SU-DHL-6 (cell line): Measurements from ENCODE around the gene ANKRD28.

Experiments
- H2AFZ ChIP-seq: fragments of 200-600 bp; sonication (generic); 2 replicates; pipeline ENCODE4 v1.6.1; 2014; ENCODE audit warnings: low read depth, mild to moderate bottlenecking, moderate library complexity, mixed read lengths, antibody characterized with exemption, low read length; ENCODE audit not compliant: severe bottlenecking
- H3F3A ChIP-seq: fragments of 200-600 bp; shearing (Covaris generic); 2 replicates; pipeline ENCODE4 v1.6.0; 2016; ENCODE audit warnings: antibody characterized with exemption, mild to moderate bottlenecking; ENCODE audit not compliant: insufficient read depth
- H3K27ac ChIP-seq: fragments of 200-600 bp; sonication (generic); 2 replicates; pipeline ENCODE4 v1.5.1; 2016; ENCODE audit warnings: low read depth, mild to moderate bottlenecking, low read length, moderate library complexity, mixed read lengths
- H3K27me3 ChIP-seq: fragments of 200-600 bp; sonication (generic), shearing (Covaris generic); 2 replicates; pipeline ENCODE4 v1.6.0; 2014; ENCODE audit warnings: mild to moderate bottlenecking, low read length
- H3K36me3 ChIP-seq: fragments of 200-600 bp; sonication (generic); 2 replicates; pipeline ENCODE4 v1.6.1; 2014; ENCODE audit warnings: mild to moderate bottlenecking, low read length, mixed read lengths
- H3K4me2 ChIP-seq: fragments of 300-600, 200-600 bp; shearing (Covaris generic), sonication (generic); 2 replicates; pipeline ENCODE4 v1.6.0; 2014; ENCODE audit warnings: low read length, low read depth, mild to moderate bottlenecking; ENCODE audit not compliant: poor library complexity, severe bottlenecking
- H3K4me3 ChIP-seq: fragments of 200-600 bp; sonication (generic); 2 replicates; pipeline ENCODE4 v1.5.1; 2014; ENCODE audit warnings: antibody characterized with exemption, low read length, mild to moderate bottlenecking, mixed read lengths; ENCODE audit not compliant: insufficient read depth, poor library complexity, severe bottlenecking
- H3K79me2 ChIP-seq: fragments of 200-600 bp; sonication (generic); 2 replicates; pipeline ENCODE4 v1.6.1; 2014; ENCODE audit warnings: mild to moderate bottlenecking, low read length, moderate library complexity; ENCODE audit not compliant: insufficient read depth
- H3K9ac ChIP-seq: fragments of 200-600 bp; sonication (generic); 2 replicates; pipeline ENCODE4 v1.7.0; 2014; ENCODE audit warnings: mild to moderate bottlenecking, low read length
- H3K9me2 ChIP-seq: fragments of 200-600 bp; sonication (generic); replicated peaks from 2 replicates; pipeline ENCODE4 v1.6.1; 2014; ENCODE audit warnings: low read length; ENCODE audit not compliant: insufficient read depth
- H3K9me3 ChIP-seq: fragments of 200-600 bp; sonication (generic); 2 replicates; pipeline ENCODE4 v1.6.1; 2014; ENCODE audit warnings: low read length, mixed read lengths; ENCODE audit not compliant: insufficient read depth
- H4K20me1 ChIP-seq: fragments of 200-600 bp; sonication (generic); 2 replicates; pipeline ENCODE4 v1.6.1; 2014; ENCODE audit warnings: low read depth, mild to moderate bottlenecking, antibody characterized with exemption, low read length, moderate library complexity, mixed read lengths
- CTCF ChIP-seq: fragments of 200-600 bp; sonication (generic); IDR thresholded peaks from one replicate; pipeline ENCODE4 v1.5.1; 2017; ENCODE audit warnings: antibody characterized with exemption, mild to moderate bottlenecking, low read length, moderate library complexity; ENCODE audit not compliant: insufficient read depth, poor library complexity, severe bottlenecking
- EZH2phosphoT487 ChIP-seq: fragments of 200-600 bp; sonication (generic), shearing (Covaris generic); conservative IDR thresholded peaks from 2 replicates; pipeline ENCODE4 v1.6.1; 2018; ENCODE audit warnings: mild to moderate bottlenecking, antibody characterized with exemption, low read length, moderate library complexity, mixed read lengths

ANKRD28 gene

GRCh38 chr3:15693355-15693754 is 104.4 kb downstream of the ANKRD28 start:
- Histone ChIP-seq H3K79me2 (no peaks in the 10 kb centered on the region), H3K9ac (no peak overlapping the region), H3F3A (no peaks in the 10 kb centered on the region), H3K27me3 (no peaks in the 10 kb centered on the region), H3K4me2 (no peak overlapping the region), H3K9me2 (no peaks in the 10 kb centered on the region), H3K4me3 (no peak overlapping the region), H3K27ac (no peak overlapping the region), H3K36me3 (peaks cover 21% of the 10 kb centered on the region; the same call in 1 of the 2 replicates), H4K20me1 (no peaks in the 10 kb centered on the region), H2AFZ (no peak overlapping the region), H3K9me3 (no peaks in the 10 kb centered on the region)
- no peak for TF ChIP-seq CTCF
- no peak for TF ChIP-seq EZH2phosphoT487

- Histone ChIP-seq H3K27ac (no peak overlapping the region), H3K36me3 (peaks cover 30% of the 10 kb centered on the region), H3K9ac (no peak overlapping the region), H3K9me2 (no peaks in the 10 kb centered on the region), H3K9me3 (no peaks in the 10 kb centered on the region), H3K4me2 (no peak overlapping the region), H3K79me2 (no peaks in the 10 kb centered on the region), H3F3A (no peaks in the 10 kb centered on the region), H4K20me1 (no peaks in the 10 kb centered on the region), H3K27me3 (no peaks in the 10 kb centered on the region), H3K4me3 (no peak overlapping the region), H2AFZ (no peak overlapping the region)
- TF ChIP-seq EZH2phosphoT487: no peak
- TF ChIP-seq CTCF: no peak
These were observed 107.0 kb downstream of the ANKRD28 start for GRCh38 chr3:15690748-15691147.

GRCh38 chr3:15690230-15690629 is 107.5 kb downstream of the ANKRD28 start:
- H4K20me1 ChIP-seq: no peaks in the 10 kb centered on the region
- no peak overlapping the region for H3K4me3 ChIP-seq
- H3F3A ChIP-seq: no peaks in the 10 kb centered on the region
- H3K4me2 ChIP-seq: no peak overlapping the region
- TF ChIP-seq EZH2phosphoT487: no peak
- no peak for TF ChIP-seq CTCF
- no peak overlapping the region for H2AFZ ChIP-seq
- H3K27me3 ChIP-seq: no peaks in the 10 kb centered on the region
- peaks cover 35% of the 10 kb centered on the region for H3K36me3 ChIP-seq
- no peak overlapping the region for H3K9ac ChIP-seq
- H3K27ac ChIP-seq: no peak overlapping the region
- no peaks in the 10 kb centered on the region for H3K79me2 ChIP-seq
- no peaks in the 10 kb centered on the region for H3K9me3 ChIP-seq
- H3K9me2 ChIP-seq: no peaks in the 10 kb centered on the region

GRCh38 chr3:15685927-15686326 is 111.9 kb downstream of the ANKRD28 start:
- Histone ChIP-seq H3K27me3 (no peaks in the 10 kb centered on the region), H3K4me3 (no peak overlapping the region), H3K4me2 (no peak overlapping the region), H3K9me2 (no peaks in the 10 kb centered on the region), H3K36me3 (peaks cover 50% of the 10 kb centered on the region), H3K9me3 (no peaks in the 10 kb centered on the region), H3K79me2 (no peaks in the 10 kb centered on the region), H3K9ac (no peak overlapping the region), H3K27ac (no peak overlapping the region), H4K20me1 (no peaks in the 10 kb centered on the region), H2AFZ (no peak overlapping the region), H3F3A (peaks cover 6% of the 10 kb centered on the region; the same call in 1 of the 2 replicates)
- TF ChIP-seq EZH2phosphoT487: no peak
- no peak for TF ChIP-seq CTCF
